ENCODE results near the gene SERTAD2.

SERTAD2 gene

GRCh38 chr2:64586054-64586453, 67.7 kb downstream of the SERTAD2 start:
- no peak for DNase-seq

- DNase-seq: no peak
Measured at GRCh38 chr2:64582774-64583340, 70.9 kb downstream of the SERTAD2 start.

- no peak for DNase-seq
Measured at GRCh38 chr2:64581777-64582539, 71.8 kb downstream of the SERTAD2 start.

Measured in hypothalamus (tissue), 51 donors.